HCT116 (cell line): Measurements from ENCODE around the gene RPL26.

ENCODE experiments used
- ATF3 ChIP-seq: IDR thresholded peaks from 2 replicates; pipeline ENCODE4 v1.6.1; 2012
- CTCF ChIP-seq, 3 experiments: fragments of 200-600 bp in 1 of 3; sonication (generic) in 1 of 3; IDR thresholded peaks in 2 of 3; conservative IDR thresholded peaks in 1 of 3; 2 replicates each; pipeline ENCODE4 v1.5.1; 2012 to 2017; ENCODE audit warnings: low read depth in 2 of 3, low read length in 2 of 3, antibody characterized with exemption in 1 of 3, borderline replicate concordance in 1 of 3, control low read depth in 1 of 3, mild to moderate bottlenecking in 1 of 3, mixed read lengths in 1 of 3, mixed run types in 1 of 3, moderate library complexity in 1 of 3; ENCODE audit not compliant: insufficient read depth in 1 of 3
- EGR1 ChIP-seq: IDR thresholded peaks from 2 replicates; pipeline ENCODE4 v1.6.1; 2012; ENCODE audit warnings: low read depth
- EZH2 ChIP-seq: fragments of 200-600 bp; sonication (generic); IDR thresholded peaks from 2 replicates; pipeline ENCODE4 v1.6.1; 2017; ENCODE audit warnings: antibody characterized with exemption, mixed run types
- EZH2phosphoT487 ChIP-seq: fragments of 200-600 bp; IDR thresholded peaks from 2 replicates; pipeline ENCODE4 v1.6.1; 2018; ENCODE audit warnings: antibody characterized with exemption, borderline replicate concordance
- JUND ChIP-seq: IDR thresholded peaks from 2 replicates; pipeline ENCODE4 v1.6.1; 2012
- POLR2A ChIP-seq: IDR thresholded peaks from 2 replicates; pipeline ENCODE4 v1.7.0; 2011; ENCODE audit warnings: borderline replicate concordance; ENCODE audit not compliant: insufficient read depth, insufficient read length; ENCODE audit errors: extremely low read depth
- REST ChIP-seq: IDR thresholded peaks from 2 replicates; pipeline ENCODE4 v1.6.1; 2012; ENCODE audit warnings: low read depth
- SIN3A ChIP-seq: IDR thresholded peaks from 2 replicates; pipeline ENCODE4 v1.6.1; 2012; ENCODE audit warnings: low read depth
- YY1 ChIP-seq: IDR thresholded peaks from 2 replicates; pipeline ENCODE4 v1.6.1; 2011; ENCODE audit warnings: low read length, low read depth, moderate library complexity, mild to moderate bottlenecking; ENCODE audit not compliant: insufficient replicate concordance; ENCODE audit errors: extremely low read depth

GRCh38 chr17:8393470-8394231 lies 10.7 kb upstream of the RPL26 start:
- no peak for TF ChIP-seq EZH2
- TF ChIP-seq CTCF (IDR thresholded peaks at IDR 0.05 in 2 of 3, conservative IDR thresholded peaks at IDR 0.05 in 1 of 3; ENCODE audit: borderline replicate concordance in 1 of 3, insufficient read depth in 1 of 3, low read depth in 2 of 3, low read length in 2 of 3), result no peak
- no peak for TF ChIP-seq JUND
- TF ChIP-seq EGR1, result no peak
- no peak for TF ChIP-seq ATF3
- TF ChIP-seq REST, result no peak
- no peak for TF ChIP-seq POLR2A
- no peak for TF ChIP-seq YY1
- no peak for TF ChIP-seq SIN3A
- no peak for TF ChIP-seq EZH2phosphoT487
